ES-I3 (cell line): ENCODE data around the gene DHRS1.
A peak's percentile ranks its signal among the peaks of the same experiment; 100 is the strongest.

Experiments
- H3K36me3 ChIP-seq: 2 replicates; pipeline ENCODE4 v1.6.1; 2013; ENCODE audit warnings: mild to moderate bottlenecking, low read length, control low read depth, moderate library complexity; ENCODE audit not compliant: insufficient read depth
- H3K4me1 ChIP-seq: 2 replicates; pipeline ENCODE4 v1.6.1; 2013; ENCODE audit warnings: mild to moderate bottlenecking, control low read depth, low read length; ENCODE audit not compliant: insufficient read depth
- H3K9ac ChIP-seq: 2 replicates; pipeline ENCODE4 v1.6.1; 2013; ENCODE audit warnings: low read depth, mild to moderate bottlenecking, low read length, moderate library complexity
- H3K9me3 ChIP-seq: 2 replicates; pipeline ENCODE4 v1.6.1; 2013; ENCODE audit warnings: mild to moderate bottlenecking, low read length, moderate library complexity; ENCODE audit not compliant: control insufficient read depth, insufficient read depth

DHRS1 gene

DNA sequence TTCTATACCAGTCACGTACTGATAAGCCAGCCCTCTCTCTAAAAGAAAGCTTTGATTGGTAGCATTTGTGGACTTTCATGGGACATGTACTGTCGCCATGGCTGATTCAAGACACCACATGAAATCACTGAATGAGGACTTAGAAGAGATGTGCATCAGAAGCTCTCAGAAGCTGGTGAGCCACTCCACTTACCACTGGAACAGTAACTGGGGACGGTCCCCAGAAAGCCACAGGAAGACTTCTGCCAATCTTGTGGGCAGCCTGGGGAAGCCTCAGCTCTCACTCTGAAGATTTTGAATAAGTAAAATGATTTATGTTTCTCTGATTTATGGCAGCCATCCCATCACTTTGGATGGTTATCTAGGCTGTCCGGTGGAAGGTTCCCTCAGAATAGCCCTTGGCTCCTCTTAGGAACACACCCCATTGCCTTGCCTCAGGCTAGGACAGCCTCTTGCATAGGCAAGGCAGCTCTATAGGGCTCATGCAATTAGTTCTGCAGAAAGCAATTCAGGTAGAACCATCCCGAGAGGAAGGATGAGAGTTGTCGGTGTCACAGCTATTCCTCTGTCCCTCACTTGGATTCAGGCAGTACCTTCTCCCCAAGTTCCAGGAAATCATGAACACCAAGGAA is 9.8 kb downstream of the DHRS1 start:
- no peaks in the 10 kb centered on the region for H3K9me3 ChIP-seq
- no peak overlapping the region for H3K9ac ChIP-seq
- no peaks in the 10 kb centered on the region for H3K4me1 ChIP-seq
- peaks cover 7% of the 10 kb centered on the region for H3K36me3 ChIP-seq

GRCh38 chr14:24286996-24287395 is 12.6 kb downstream of the DHRS1 start:
- Histone ChIP-seq H3K36me3 (peaks cover 7% of the 10 kb centered on the region), H3K9me3 (no peaks in the 10 kb centered on the region), H3K4me1 (no peaks in the 10 kb centered on the region), H3K9ac (no peak overlapping the region)

GRCh38 chr14:24285351-24285750 is 14.2 kb downstream of the DHRS1 start:
- Histone ChIP-seq H3K9me3 (no peaks in the 10 kb centered on the region), H3K9ac (no peak overlapping the region), H3K4me1 (no peaks in the 10 kb centered on the region), H3K36me3 (peaks cover 4% of the 10 kb centered on the region; the same call in 1 of the 2 replicates)

DNA sequence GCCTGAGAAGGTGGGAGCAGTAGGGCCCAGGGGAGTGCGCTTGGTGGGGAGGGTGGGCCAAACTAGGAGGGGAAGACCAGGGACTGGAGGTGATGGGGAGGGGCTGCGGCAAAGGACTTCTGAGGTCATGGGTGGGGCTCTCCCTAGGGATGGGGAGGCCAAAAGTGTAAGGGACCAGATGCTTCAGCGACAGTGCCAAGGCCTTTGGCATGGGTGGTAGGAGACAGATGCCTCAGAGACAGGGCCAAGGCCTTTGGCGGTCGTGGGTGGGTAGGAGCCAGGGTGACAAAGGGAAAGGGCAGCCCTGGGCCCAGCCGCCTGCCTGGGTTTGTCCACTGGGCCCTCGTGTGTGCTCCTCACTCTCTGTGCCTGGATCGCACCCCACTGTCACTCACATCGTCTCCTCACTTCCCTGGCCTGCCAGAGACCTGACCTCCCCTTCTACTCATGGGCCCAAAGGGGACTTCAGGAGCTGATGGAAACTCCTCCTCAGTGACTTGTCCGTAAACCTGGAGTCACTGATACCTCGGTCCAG is 15.0 kb downstream of the DHRS1 start:
- Histone ChIP-seq H3K36me3 (peaks cover 2% of the 10 kb centered on the region; the same call in 1 of the 2 replicates), H3K9ac (no peak overlapping the region), H3K4me1 (no peaks in the 10 kb centered on the region)

GRCh38 chr14:24283796-24284460 is 15.7 kb downstream of the DHRS1 start:
- H3K9ac ChIP-seq, result no peak overlapping the region
- H3K9me3 ChIP-seq, result no peaks in the 10 kb centered on the region
- no peaks in the 10 kb centered on the region for H3K4me1 ChIP-seq
- no peaks in the 10 kb centered on the region for H3K36me3 ChIP-seq

More for the DNA sequence above, 15.0 kb downstream of the DHRS1 start:
- no peaks in the 10 kb centered on the region for H3K9me3 ChIP-seq

DNA sequence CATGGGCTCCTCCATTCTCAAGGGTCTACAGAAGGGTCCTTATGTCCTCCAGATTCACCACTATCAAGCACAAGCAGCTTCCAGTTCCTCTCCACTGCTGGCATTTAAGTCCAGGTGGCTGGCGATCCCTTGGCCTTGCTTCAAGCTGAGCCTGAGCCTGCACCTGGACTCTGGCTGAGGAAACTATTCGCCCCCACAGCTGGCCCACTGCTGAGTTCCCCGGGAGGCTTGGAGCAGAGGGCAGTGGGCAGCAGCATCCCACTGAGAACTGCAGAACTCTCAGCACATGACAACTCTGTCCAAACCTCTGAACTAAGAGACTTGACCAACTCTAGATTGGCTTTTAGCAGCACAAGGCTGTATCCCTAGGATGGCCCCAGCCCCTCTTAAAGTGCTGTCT is 16.8 kb downstream of the DHRS1 start:
- H3K36me3 ChIP-seq, result no peaks in the 10 kb centered on the region
- H3K9ac ChIP-seq, result no peak overlapping the region
- H3K4me1 ChIP-seq, result no peaks in the 10 kb centered on the region
- no peaks in the 10 kb centered on the region for H3K9me3 ChIP-seq

DNA sequence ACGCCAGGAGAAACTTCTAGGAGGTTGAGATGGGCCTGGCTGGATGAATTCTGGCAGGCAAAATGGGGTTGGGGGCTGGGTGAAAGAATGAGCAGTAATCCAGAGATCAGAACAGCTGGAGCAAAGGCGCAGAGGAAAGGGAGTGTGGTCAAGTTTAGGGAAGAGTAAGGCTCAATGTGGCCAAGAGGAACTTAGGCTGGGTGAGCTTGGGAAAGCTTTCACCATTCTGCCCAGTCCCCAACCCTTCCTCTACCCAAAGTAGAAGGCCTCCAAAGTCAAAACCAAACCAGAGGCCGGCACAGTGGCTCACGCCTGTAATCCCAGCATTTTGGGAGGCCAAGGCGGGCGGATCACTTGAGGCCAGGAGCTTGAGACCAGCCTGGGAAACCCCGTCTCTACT is 17.9 kb downstream of the DHRS1 start:
- Histone ChIP-seq H3K9ac (no peak overlapping the region), H3K9me3 (no peaks in the 10 kb centered on the region), H3K4me1 (no peaks in the 10 kb centered on the region), H3K36me3 (no peaks in the 10 kb centered on the region)

- Histone ChIP-seq H3K9ac (no peak overlapping the region), H3K9me3 (no peaks in the 10 kb centered on the region)
These were observed 18.7 kb downstream of the DHRS1 start for GRCh38 chr14:24280797-24281460.

DNA sequence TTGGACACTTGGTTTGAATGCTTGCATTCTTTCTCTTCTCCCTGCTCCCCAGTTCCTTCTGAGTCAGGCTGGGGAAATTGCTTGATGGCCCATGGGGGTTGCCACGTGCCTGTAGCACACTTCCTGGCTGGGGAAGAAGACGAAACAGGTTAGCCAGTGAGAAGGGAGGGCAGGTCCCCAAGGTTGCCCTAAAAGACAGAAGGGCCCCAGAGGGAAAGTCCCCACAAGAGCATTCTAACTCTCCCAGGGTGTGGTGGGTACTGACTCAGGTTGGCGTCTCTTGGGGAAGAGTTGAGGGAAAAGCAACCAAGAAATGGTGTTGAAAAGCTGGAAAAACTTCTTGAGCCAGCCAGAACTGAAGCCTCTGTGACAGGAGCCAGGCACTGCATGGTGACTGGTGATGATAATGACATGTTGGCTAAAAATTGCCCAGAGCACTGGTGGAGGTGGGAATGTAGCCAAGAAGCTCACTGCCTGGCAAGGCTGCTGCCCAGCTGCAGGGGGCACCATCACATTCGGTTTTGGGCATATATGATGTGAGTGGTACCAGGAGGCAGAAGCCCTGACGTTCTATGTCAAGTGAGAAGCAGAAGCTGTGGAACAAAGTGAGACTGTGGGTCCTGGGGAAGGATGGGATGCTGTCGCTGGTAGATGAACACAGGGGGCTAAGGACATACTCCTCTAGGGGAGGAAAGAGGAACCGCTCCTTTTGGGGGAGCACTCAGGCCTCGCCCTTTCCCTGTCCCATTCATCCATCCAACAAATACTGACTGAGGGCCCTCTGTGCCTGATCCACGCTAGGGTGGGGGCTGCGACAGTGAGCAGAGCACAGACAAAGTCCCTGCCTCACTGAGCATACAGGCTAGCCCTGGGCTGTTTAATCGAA is 20.0 kb downstream of the DHRS1 start:
- Histone ChIP-seq H3K36me3 (no peaks in the 10 kb centered on the region), H3K4me1 (no peaks in the 10 kb centered on the region), H3K9me3 (no peaks in the 10 kb centered on the region), H3K9ac (no peak overlapping the region)

More at GRCh38 chr14:24280797-24281460, 18.7 kb downstream of the DHRS1 start:
- Histone ChIP-seq H3K4me1 (no peaks in the 10 kb centered on the region), H3K36me3 (no peaks in the 10 kb centered on the region)

DNA sequence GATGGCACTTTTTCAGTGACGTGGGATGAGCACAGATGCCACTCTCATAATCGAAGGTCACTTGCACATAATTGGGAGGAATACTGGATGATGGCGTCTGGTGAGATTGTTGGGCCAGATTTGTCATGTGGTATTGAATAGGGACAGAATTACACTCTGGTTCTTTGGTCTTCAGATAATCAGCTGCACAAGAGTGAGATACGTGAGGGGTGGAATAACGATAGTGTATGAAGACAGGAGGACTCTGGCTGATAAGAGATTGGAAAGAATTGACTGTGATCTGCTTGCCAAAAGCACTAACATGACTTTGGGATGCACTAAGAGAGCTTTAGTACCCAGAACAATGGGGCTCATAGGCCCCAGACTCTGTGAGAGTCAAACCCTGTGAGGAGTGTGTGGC is 21.2 kb downstream of the DHRS1 start:
- H3K9me3 ChIP-seq, result no peaks in the 10 kb centered on the region
- H3K4me1 ChIP-seq, result peaks cover 10% of the 10 kb centered on the region
- H3K36me3 ChIP-seq, result no peaks in the 10 kb centered on the region
- no peak overlapping the region for H3K9ac ChIP-seq

DNA sequence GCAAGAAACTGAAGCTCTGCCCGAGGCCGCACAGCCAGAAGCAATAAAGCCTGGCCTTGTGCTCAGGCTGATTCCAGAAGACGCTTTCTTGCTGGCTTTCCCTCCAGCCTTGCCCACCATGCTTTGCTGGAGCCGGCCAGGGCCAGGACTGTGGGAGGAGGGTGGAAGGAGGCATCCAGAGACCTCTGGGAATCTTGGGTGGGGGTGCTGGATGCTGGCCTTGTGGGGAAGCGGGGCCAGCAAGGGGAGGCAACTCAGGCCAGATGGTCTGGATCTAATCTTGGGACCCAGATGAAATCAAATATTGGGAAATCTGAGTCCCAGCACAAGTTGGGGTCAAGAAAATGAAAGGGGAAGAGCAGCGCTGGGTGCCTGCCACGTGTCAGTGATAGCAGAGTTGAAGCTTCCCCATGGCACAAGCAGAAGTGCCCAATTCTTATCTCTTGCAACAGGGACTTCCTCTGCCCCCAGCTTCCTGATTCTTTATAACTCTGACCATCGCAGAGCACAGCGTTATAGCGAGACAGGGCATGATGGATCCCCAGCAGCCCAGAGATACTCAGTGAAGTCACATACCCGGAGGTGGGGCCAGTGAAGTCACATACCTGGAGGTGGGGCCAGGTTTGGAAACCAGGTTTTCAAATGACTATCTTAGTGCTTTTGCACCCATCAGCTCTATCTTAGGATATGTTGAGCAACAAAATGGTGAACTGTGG is 21.8 kb downstream of the DHRS1 start:
- H3K36me3 ChIP-seq, result no peaks in the 10 kb centered on the region
- no peaks in the 10 kb centered on the region for H3K9me3 ChIP-seq
- no peak overlapping the region for H3K9ac ChIP-seq
- H3K4me1 ChIP-seq, result peaks cover 11% of the 10 kb centered on the region

DNA sequence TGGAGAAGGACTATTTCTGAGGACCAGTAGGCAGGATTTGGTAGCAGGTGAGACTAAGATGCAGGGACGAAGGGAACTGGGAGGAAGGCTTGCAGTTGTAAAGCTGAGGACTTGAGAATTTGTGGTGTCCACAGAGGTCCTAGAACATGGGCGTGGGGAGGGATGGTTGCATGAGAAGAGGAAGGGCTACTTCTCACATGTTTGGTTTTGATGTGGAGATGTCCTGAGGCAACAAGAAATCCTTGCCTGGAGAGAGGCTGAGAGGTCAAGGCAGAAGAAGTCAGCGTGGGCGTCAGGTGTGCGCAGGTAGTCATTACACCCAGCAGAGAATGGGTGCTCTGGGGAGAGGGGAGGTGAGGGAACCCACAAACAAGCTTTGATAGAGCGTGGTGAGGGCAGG is 22.5 kb downstream of the DHRS1 start:
- Histone ChIP-seq H3K9me3 (no peaks in the 10 kb centered on the region), H3K36me3 (no peaks in the 10 kb centered on the region), H3K9ac (no peak overlapping the region), H3K4me1 (peaks cover 13% of the 10 kb centered on the region)

- peaks cover 16% of the 10 kb centered on the region for H3K4me1 ChIP-seq
- H3K36me3 ChIP-seq, result no peaks in the 10 kb centered on the region
- 0 out of 2 replicates have a peak overlapping the region, but pooled peaks have one; percentile 4 for H3K9ac ChIP-seq
- H3K9me3 ChIP-seq, result no peaks in the 10 kb centered on the region
These were observed 25.5 kb downstream of the DHRS1 start for GRCh38 chr14:24274101-24274543.
